Activated T-cell treated with anti-CD3 and anti-CD28 coated beads, Interleukin-2, amount 50 U/mL, for 24 hours (primary cell): Measurements from ENCODE around the gene ELOVL4.

Experiments
- DNase-seq: peaks from one replicate; pipeline ENCODE4 v3.0.0-alpha.2; 2020
- H3K27ac Mint-ChIP-seq: 2 replicates; pipeline ENCODE4 v1.8.0; 2020; ENCODE audit warnings: mild to moderate bottlenecking, mixed read lengths
- H3K27me3 Mint-ChIP-seq: 2 replicates; pipeline ENCODE4 v1.8.0; 2020; ENCODE audit warnings: mixed read lengths
- H3K36me3 Mint-ChIP-seq: 2 replicates; pipeline ENCODE4 v1.8.0; 2020; ENCODE audit warnings: low read depth, mixed read lengths
- H3K4me1 Mint-ChIP-seq: 2 replicates; pipeline ENCODE4 v1.8.0; 2020; ENCODE audit warnings: low read depth, mixed read lengths
- H3K4me3 Mint-ChIP-seq: 2 replicates; pipeline ENCODE4 v1.8.0; 2020; ENCODE audit warnings: mild to moderate bottlenecking, moderate library complexity, mixed read lengths
- H3K9me3 Mint-ChIP-seq: 2 replicates; pipeline ENCODE4 v1.8.0; 2020; ENCODE audit warnings: mixed read lengths

ELOVL4 gene

DNA sequence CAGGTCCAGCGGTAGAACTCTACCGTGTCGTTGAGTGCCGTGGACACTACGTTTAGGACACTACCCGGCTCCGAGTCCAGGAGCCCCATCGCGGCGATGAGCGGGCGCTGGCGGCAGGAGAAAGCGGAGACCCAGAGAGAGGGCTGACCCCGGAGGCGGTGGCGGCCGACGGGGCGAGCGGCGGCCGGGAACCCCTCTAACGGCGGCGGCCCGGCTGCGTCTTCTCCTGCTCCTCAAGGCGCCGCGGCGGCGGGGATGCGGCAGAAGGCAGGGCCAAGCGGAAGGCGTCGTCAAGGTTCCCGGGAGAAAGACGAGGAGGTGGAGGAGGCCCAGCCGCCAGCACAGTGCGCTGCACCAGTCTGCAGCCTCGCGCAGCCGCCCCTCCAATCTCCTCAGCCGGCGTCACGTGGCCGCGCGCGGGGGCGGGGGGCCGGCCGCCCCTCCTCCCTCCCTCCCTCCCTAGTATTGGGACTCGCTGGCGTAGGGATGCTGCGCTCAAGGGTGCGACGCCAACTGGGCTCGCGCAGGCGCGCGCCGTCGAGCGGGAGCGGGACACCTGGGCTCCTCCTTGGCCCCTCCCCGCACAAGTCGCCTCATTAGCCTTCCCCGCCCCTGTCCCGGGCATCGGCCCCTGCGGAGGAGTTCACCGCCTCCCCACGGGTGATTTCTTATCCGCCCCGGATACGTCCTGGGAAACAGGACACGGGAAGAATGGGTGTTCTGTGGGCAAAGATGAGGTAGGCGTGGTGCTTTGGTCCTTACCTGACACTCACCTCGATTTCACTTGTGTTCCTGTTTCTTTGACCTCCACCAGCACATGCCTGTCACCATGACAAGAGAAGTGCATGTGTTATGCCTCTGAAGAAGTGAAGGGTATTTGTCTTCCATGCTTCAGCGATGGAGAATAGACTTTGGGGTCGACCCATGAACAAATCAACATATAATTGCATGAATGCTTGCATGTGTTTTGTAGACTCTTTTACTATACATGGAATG is at the start of gene ELOVL4:
Gene ELOVL4, minus strand, starts transcription at position 363 of the 996 bp plus-strand sequence. Its CDS starts 274 bp downstream, at position 89.
- H3K4me3 Mint-ChIP-seq, result peak within 1 kb of the TSS; percentile 82
- H3K36me3 Mint-ChIP-seq, result no peaks in the 10 kb centered on the region
- peaks cover 49% of the 10 kb centered on the region for H3K27me3 Mint-ChIP-seq
- H3K9me3 Mint-ChIP-seq, result no peaks in the 10 kb centered on the region
- DNase-seq, result peak; percentile 77
- peak within 1 kb of the TSS; percentile 44 for H3K27ac Mint-ChIP-seq
- peaks cover 24% of the 10 kb centered on the region for H3K4me1 Mint-ChIP-seq

DNA sequence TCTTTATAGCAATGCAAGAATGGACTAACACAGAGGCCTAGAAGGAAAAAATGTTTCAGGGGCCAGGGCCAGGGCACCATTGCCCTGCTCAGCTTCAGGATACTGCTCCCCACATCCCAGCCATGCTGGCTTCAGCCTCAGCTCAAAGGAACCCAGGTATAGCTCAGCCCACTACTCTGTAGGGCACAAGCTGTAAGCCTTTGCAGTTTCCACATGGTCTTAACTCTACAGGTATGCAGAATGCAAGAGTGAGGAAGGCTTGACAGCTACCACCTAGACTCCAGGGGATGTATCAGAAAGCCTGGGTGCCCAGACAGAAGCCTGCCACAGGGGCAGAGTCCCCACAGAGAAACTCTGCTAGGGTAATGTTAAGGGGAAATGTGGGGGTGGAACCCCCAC is 46.6 kb upstream of the ELOVL4 start:
- no peaks in the 10 kb centered on the region for H3K27me3 Mint-ChIP-seq
- H3K27ac Mint-ChIP-seq, result no peak overlapping the region
- H3K9me3 Mint-ChIP-seq, result peaks cover 3% of the 10 kb centered on the region
- H3K4me1 Mint-ChIP-seq, result no peaks in the 10 kb centered on the region
- no peak overlapping the region for H3K4me3 Mint-ChIP-seq
- H3K36me3 Mint-ChIP-seq, result no peaks in the 10 kb centered on the region
- DNase-seq, result no peak

DNA sequence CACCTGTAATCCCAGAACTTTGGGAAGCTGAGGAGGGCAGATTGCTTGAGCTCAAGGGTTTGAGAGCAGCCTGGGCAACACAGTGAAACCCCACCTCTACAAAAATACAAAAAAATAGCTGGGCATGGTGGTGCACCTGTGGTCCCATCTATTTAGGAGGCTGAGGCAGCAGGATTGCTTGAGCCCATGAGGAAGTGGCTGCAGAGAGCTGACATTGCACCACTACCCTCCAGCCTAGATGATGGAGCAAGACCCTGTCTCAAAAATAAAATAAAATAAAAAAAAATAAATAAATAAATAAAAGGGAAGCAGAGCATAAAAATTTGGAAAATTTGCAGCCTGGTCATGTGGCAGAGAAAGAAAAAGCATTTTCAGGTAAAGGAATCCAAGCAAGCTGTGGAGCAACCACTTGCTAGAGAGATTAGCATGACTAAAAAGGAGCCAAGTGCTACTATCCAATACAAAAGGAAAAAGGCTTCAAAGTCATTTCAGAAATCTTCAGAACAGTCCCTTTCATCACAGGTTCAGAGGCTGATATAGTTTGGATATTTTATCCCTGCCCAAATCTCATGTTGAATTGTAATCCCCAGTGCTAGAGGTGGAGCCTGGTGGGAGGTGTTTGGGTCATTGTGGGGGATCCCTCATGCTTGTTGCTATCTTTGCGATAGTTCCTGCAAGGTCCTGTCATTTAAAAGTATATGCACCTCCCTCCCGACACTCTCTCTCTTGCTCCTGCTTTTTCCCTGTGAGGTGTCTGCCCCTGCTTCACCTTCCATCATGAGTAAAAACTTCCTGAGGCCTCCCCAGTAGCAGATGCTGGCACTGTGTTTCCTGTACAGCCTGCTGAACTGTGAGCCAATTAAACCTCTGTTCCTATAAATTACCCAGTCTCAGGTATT is 45.9 kb upstream of the ELOVL4 start:
- Mint-ChIP-seq H3K4me3 (no peak overlapping the region), H3K4me1 (no peaks in the 10 kb centered on the region), H3K9me3 (peaks cover 3% of the 10 kb centered on the region), H3K36me3 (no peaks in the 10 kb centered on the region), H3K27ac (no peak overlapping the region), H3K27me3 (no peaks in the 10 kb centered on the region)
- no peak for DNase-seq

DNA sequence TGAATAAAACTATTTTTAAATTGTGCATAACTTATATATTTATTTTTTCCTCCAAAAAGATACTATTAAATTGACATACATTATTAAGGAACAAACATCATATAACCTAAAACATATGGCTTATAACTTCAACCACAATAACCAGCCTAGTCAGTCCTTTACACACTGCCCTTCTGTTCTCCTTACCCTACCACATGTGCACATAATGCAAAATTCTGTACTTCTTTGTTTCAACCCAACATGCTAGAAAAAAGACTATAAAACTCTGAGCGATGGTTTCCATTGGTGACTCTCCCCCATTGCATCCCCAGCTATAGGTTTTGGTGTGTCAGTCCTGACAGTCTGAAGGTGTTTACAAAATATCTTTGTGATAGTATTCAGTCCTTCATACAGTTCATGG is 42.3 kb upstream of the ELOVL4 start:
- Mint-ChIP-seq H3K27me3 (no peaks in the 10 kb centered on the region), H3K27ac (no peak overlapping the region), H3K4me3 (no peak overlapping the region), H3K9me3 (no peaks in the 10 kb centered on the region), H3K4me1 (no peaks in the 10 kb centered on the region), H3K36me3 (no peaks in the 10 kb centered on the region)
- no peak for DNase-seq

DNA sequence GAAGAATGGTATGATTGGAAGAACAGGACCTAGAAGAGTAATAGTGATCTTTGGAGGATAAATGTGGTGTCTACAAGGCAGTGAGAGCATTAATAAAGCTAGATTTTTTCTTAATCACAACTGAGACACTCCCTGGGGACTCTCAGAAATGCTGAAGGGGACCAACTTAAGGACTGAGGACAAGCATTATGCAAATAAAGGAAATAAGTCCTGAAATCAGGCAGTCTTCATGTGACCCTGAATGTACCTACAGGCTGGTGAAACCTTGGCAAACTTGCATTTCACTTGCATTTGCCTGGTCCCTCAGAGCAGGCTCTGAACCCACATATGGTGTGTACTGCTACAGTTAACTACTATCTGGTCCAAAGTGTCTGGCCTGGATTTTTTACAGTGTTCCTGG is 37.8 kb upstream of the ELOVL4 start:
- Mint-ChIP-seq H3K9me3 (no peaks in the 10 kb centered on the region), H3K36me3 (no peaks in the 10 kb centered on the region), H3K4me3 (no peak overlapping the region), H3K27ac (no peak overlapping the region), H3K4me1 (peaks cover 2% of the 10 kb centered on the region), H3K27me3 (no peaks in the 10 kb centered on the region)
- DNase-seq, result no peak

DNA sequence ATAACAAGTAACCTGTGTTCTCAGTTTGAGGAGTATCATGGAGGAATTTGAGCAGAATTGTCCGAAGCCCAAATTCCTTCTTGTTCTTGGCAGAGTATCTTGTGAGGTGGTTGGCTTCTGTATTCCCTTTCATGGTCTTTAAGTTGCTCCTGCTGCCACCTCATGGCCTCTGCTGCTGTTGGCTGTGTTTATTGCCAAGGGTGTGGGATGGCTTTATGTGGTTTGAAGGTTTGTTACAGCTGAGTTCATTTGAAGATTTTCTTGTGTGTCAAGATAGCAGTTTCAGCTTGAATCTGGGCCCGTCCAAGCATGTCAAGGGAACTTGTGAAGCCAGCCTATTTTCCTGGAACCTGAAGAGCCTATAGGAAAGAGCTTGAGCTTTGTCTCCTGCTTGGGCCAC is 36.9 kb upstream of the ELOVL4 start:
- Mint-ChIP-seq H3K9me3 (no peaks in the 10 kb centered on the region), H3K36me3 (no peaks in the 10 kb centered on the region), H3K4me1 (peaks cover 2% of the 10 kb centered on the region), H3K27ac (no peak overlapping the region), H3K4me3 (no peak overlapping the region), H3K27me3 (no peaks in the 10 kb centered on the region)
- no peak for DNase-seq

DNA sequence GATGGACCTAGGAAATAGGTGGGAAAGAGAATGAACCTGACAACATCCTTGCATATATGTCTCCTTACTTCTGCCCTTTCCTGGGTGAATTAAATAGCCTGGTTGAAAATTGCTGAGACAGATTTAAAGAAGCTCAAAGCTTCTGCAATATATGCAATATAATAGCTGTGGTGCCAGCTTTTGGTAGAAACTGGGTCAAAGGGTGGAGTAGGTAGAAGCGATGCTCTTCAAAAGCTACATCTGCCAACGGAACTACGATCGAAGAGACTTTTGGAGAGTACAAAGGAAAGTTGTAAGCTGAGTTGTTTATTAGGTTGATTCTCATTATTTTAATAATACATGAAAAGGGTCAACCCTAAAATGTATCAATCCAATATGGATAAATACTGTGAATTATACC is 34.3 kb upstream of the ELOVL4 start:
- Mint-ChIP-seq H3K4me1 (peaks cover 2% of the 10 kb centered on the region), H3K36me3 (no peaks in the 10 kb centered on the region), H3K27ac (no peak overlapping the region), H3K9me3 (no peaks in the 10 kb centered on the region), H3K27me3 (no peaks in the 10 kb centered on the region), H3K4me3 (no peak overlapping the region)
- DNase-seq, result no peak

DNA sequence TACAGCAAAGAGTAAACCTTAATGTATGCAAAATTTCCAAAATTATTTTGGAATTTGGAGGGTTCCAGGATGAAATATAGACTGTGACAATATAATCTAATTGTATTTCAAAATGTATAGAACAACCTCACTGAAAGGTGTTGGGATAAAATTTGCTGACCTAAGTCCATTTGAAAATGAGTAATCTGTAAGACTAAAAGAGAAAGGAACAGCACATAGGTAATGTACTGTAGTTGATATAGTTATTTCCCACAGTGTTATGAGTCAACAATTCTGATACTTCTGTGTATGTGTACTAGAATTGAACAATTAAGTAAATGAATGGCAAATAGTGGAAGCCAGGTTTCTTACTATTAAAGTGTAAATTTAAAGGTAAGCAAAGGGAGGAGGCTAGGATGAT is 23.8 kb upstream of the ELOVL4 start:
- no peak overlapping the region for H3K4me3 Mint-ChIP-seq
- H3K36me3 Mint-ChIP-seq, result no peaks in the 10 kb centered on the region
- peaks cover 2% of the 10 kb centered on the region for H3K4me1 Mint-ChIP-seq
- H3K27ac Mint-ChIP-seq, result no peak overlapping the region
- H3K27me3 Mint-ChIP-seq, result peaks cover 4% of the 10 kb centered on the region
- H3K9me3 Mint-ChIP-seq, result peaks cover 23% of the 10 kb centered on the region
- no peak for DNase-seq

DNA sequence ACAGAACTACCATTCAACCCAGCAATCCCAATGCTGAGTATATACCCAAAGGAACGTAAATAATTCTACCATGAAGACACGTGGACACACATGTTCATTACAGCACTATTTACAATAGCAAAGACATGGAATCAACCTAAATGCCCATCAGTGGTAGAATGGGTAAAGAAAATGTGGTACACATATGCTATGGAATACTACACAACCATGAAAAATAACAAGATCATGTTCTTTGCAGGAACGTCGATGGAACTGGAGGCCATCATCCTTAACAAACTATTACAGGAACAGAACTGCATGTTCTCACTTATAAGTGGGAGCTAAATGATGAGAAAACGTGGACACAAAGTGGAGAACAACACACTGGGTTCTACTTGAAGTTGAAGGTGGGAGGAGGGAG is 22.4 kb upstream of the ELOVL4 start:
- Mint-ChIP-seq H3K27ac (no peak overlapping the region), H3K4me3 (no peak overlapping the region), H3K4me1 (peaks cover 3% of the 10 kb centered on the region), H3K36me3 (no peaks in the 10 kb centered on the region), H3K27me3 (peaks cover 4% of the 10 kb centered on the region), H3K9me3 (peaks cover 28% of the 10 kb centered on the region)
- DNase-seq, result no peak

DNA sequence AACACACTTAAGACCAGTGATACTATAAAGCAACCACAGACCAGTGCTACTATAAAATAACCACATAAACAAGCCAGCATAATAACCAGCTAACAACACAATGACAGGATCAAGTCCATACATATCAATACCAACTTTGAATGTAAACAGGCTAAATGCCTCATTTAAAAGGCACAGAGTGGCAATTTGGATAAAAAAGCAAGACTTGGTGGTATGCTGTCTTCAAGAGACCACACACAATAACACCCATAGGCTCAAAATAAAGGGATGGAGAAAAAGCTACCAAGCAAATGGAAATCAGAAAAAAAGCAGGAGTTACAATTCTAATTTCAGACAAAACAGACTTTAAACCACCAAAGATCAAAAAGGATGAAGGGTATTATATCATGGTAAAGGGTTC is 19.8 kb upstream of the ELOVL4 start:
- H3K9me3 Mint-ChIP-seq, result peaks cover 28% of the 10 kb centered on the region
- no peak overlapping the region for H3K27ac Mint-ChIP-seq
- DNase-seq, result no peak
- peaks cover 7% of the 10 kb centered on the region for H3K4me1 Mint-ChIP-seq
- H3K27me3 Mint-ChIP-seq, result peaks cover 8% of the 10 kb centered on the region
- H3K36me3 Mint-ChIP-seq, result no peaks in the 10 kb centered on the region
- H3K4me3 Mint-ChIP-seq, result no peak overlapping the region

DNA sequence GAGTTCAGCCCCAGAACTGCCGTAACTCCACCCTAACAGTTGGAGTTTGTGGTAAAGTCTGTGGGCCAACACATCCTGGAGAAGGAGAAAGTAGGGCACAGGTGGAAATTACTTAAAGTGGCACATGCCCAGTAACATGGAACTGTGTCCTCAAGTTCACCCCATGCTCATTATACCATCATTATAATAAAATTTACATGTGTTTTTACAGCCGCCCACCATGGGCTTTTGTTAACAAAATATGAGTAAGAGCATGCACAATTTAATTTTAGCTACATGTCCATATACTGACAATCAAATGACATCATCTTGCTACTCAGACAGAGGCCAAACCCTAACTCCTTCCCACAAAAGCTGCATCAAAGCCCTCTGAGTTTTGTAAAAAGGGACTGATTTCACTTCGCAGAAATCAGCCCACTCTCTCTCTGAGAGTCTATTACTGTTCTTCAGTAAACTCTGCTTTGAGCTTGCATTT is 17.3 kb upstream of the ELOVL4 start:
- no peaks in the 10 kb centered on the region for H3K36me3 Mint-ChIP-seq
- peaks cover 22% of the 10 kb centered on the region for H3K9me3 Mint-ChIP-seq
- no peak overlapping the region for H3K27ac Mint-ChIP-seq
- H3K27me3 Mint-ChIP-seq, result peaks cover 6% of the 10 kb centered on the region
- DNase-seq, result no peak
- H3K4me3 Mint-ChIP-seq, result no peak overlapping the region
- peaks cover 7% of the 10 kb centered on the region for H3K4me1 Mint-ChIP-seq

DNA sequence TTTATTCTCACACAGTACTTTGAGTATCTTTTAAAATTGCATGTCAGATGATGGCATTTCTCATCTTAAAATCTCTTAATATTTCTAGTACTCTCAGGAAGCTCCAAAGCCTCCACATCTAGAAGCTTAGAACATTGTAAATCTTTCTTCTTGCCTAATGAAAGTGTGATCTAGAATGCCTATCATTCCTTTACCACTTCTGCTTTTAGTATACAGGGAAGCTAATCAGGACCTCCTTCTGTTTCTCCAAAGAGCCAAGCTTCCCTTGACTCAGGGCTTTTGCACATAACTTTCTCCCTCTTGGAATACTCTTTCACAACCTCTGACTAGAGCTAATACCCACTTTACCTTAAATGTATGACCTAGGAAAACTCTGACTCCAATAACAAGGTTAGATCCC is 7.5 kb upstream of the ELOVL4 start:
- Mint-ChIP-seq H3K4me1 (no peaks in the 10 kb centered on the region), H3K36me3 (no peaks in the 10 kb centered on the region), H3K9me3 (peaks cover 2% of the 10 kb centered on the region), H3K27me3 (peaks cover 26% of the 10 kb centered on the region), H3K4me3 (no peak overlapping the region), H3K27ac (no peak overlapping the region)
- no peak for DNase-seq

DNA sequence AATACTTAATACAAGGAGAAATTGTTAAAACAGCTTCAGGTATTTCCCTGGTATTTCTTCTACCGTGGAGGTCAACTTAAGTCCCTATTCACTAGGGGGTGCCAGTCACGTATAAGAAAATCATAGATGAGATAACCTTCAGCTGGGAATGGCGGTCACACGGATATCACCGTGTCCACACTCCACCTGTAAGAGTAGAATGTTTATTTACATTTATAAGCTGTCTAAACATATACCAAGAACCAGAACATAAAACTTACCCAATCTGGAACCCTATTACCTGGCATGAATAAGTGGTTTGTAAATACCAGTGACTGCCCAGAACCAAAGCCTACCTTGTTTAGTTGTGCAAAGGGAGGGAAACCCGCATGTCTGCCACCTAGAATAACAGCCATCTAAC is 1.9 kb upstream of the ELOVL4 start:
- Mint-ChIP-seq H3K4me3 (no peak overlapping the region), H3K27ac (no peak overlapping the region), H3K4me1 (peaks cover 22% of the 10 kb centered on the region), H3K36me3 (no peaks in the 10 kb centered on the region), H3K9me3 (no peaks in the 10 kb centered on the region), H3K27me3 (peaks cover 37% of the 10 kb centered on the region)
- no peak for DNase-seq

DNA sequence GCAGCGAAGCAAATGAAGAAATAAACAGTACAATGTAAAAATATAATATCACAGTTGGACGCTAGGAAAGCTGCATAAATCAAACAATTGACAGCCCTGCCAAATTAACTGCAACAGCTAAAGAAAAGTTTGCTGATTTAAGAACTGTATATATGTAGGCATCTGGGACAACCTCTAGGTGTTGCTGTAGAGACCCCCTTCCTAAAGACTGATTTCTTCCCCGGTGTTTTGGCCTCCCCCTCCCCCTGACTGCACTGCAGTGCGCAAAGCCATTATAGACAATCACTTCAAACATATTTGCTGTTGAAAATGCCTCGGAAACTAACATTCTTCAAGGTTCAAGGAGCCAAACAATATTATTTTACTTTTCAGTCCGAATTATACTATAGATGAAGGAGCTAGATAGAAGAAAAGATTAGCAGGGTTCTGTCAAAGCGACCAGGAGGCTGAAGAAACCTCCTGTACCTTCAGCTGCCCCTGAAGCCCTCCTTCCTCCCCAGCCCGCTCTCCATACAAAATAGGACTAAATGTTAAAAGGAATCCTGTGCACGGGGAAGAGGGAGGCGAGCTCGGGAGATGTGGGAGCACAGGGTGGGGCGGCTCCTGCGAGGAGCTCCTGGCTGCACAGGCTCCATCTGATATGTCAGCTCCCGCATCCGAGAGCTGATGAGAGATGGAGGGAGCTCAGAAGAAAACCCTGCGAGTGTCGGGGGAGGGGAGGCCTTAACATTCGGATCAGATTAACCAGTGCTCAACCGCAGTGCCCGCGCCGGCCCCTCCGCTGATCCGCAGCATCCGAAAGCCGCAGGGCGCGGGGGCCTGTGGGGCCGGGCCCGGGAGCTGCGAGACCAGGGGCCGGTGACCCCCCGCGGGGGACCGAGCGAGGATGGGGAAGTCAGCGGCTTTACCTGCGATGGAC is 822 bp downstream of the ELOVL4 start:
- DNase-seq, result peak; percentile 52
- Mint-ChIP-seq H3K27ac (peak overlapping the region; percentile 44), H3K4me3 (peak overlapping the region; percentile 82), H3K9me3 (no peaks in the 10 kb centered on the region), H3K27me3 (peaks cover 54% of the 10 kb centered on the region), H3K4me1 (peaks cover 26% of the 10 kb centered on the region), H3K36me3 (no peaks in the 10 kb centered on the region)
